ENCODE data around the gene PNMA1.

PNMA1 gene

DNA sequence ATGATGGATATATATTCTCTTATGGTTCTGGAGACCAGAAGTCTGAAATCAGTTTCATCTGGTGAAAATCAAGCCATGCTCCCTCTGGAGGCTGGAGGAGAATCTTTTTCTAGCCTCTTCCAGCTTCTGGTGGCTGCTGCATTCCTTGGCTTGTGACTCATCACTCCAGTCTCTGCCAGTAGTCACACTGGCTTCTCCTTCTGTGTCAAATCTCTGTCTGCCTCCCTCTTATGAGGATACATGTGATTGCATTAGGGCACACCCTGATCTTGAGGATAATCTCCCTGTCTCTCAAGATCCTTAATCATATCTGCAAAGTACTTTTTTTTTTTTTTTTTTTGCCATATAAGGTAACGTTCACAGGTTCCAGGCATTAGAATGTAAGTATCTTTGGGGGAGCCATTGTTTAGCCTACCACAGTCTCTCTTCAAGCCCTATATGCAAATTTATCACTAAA lies 51.7 kb downstream of the PNMA1 start:
- no peak for DNase-seq

DNA sequence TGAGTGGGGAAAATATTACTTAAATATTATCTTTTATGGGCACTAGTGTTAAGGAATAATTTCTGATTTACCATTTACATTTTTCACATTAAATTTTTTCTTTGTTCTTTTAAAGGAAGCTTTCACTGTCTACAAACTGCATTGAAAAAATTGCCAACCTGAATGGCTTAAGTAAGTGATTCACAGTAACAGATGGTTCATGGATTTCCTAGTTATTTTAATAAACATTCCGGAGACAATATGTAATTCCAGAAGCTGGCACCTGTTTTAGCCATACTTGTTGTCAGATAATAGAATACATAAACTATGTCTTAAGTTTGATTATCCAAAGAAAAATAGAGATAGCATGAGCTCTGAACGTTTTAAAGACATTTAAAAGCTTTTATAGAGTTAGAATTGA lies 52.3 kb downstream of the PNMA1 start:
- no peak for DNase-seq
